ENCODE results near the gene ANKRD52.
"Not testable (repeated sequence)": the region's sequence is repeated elsewhere in the genome, so short reads cannot be mapped to it uniquely, and the experiment has no call there.

Gene ANKRD52

DNA sequence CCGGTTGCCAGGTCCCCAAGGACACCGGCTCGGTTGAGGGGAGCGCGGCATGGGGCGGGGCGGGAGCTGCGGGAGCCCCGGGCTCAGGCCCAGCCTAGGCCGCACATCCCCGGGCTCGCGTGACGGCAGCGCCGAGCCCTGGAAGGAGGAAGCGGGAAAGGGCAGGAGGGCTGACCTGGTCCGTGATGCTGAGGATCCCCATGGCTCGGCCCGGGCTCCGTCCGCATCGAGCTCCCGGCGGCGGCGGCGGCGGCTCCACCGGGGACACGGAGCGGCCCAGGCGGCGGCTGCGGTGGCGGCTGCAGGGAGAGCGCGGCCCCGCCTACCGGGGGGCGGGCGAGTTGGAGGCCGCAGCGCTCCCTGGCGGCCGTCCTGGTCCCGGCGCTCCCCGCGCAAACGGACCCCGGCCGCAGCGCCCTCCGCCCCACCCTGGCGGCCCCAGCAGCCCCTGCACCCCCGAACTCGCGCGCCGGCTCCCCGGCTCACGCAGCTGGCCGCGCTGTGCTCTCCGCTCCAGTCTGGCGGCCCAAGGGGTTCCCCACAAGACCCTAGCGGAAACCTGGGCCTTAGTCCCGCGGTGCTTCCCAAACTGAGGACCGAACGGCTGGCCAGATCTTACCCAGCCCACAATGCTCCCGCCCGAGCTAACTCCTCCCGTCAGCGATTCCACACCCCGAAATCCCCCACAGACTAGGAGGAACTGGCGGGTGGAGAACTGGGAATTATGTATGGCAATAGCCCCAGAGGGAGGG lies at the start of gene ANKRD52:
Gene ANKRD52, minus strand, starts transcription at position 317 of the 752 bp plus-strand sequence. Its CDS starts 115 bp downstream, at position 202.
- peak; percentile 93 for DNase-seq

GRCh38 chr12:56307221-56307965 lies 49.2 kb upstream of the ANKRD52 start:
- DNase-seq, result no peak

GRCh38 chr12:56304872-56305590 lies 46.8 kb upstream of the ANKRD52 start:
- no peak for DNase-seq

GRCh38 chr12:56304276-56304675 lies 46.1 kb upstream of the ANKRD52 start:
- DNase-seq, result no peak

- no peak for DNase-seq
These were observed 42.7 kb upstream of the ANKRD52 start for GRCh38 chr12:56300644-56301464.

GRCh38 chr12:56299853-56300643 lies 41.9 kb upstream of the ANKRD52 start, which contains the start of gene CS:
Gene CS (minus strand): TSS chr12:56300330. CDS start chr12:56300201, 129 bp downstream.
- DNase-seq, result peak; percentile 98

DNA sequence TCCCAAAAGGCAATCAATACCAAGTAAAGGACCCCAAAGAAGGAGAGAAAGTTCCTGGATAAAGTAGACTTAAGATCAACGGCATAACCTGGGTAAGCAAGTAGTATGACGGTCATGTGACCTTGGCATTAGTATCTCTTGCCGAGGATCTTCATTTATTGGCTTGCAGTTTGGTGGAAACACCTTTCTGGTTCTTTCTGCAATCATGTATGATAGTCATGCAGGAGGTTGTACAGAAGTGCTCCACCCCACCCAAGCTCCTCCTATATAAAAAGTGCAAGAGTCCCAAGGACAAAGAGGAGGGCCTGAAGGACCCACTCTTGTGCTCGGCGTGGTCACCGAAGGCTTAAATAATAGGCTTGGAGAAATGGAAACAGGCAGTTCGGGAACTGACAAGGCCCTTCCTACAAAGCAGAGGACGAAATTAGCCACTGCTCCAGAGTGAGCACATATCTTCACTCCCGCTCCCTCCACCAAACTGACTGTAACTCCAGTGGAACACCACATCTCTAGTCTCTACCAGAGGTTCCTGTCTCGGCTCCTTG lies 41.2 kb upstream of the ANKRD52 start:
- no peak for DNase-seq

- no peak for DNase-seq
These were observed 40.6 kb upstream of the ANKRD52 start for GRCh38 chr12:56298828-56299227.

- no peak for DNase-seq
These were observed 39.2 kb upstream of the ANKRD52 start for GRCh38 chr12:56297400-56297799.

DNA sequence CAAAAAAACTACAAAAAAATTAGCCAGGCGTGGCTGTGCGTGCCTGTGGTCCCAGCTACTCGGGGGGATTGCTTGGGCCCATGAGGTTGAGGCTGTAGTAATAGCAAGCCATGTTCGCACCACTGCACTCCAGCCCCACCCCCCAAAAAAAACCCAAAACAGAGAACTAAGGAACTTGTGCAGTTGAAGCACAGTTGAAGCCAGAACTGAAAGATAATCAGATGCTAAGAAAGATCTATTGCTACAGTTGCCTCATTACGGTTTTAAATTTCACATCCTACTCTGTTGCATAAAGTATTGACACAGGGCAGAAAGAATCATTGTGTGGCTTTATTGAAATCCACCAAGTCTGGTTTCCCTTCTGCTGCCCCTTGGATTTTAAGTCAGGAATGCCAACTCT lies 38.1 kb upstream of the ANKRD52 start:
- no peak for DNase-seq

DNA sequence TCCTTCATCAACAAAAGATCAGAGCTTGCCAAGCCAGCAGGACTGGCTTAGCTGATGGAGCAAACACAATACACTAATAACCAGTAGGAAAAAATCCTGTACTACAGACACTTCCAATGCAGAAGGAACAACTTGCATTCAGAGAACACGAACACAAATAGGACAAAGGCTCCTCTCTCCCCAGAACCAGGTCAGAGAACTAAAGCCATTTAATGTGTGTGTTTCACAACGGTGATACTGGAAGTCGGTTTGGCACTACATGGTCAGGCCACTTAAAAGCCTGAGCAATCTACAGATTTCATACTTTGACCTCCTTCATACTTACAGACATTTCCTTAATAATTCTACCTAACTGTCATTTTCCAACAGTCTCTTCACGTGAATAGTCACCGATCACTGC lies 35.6 kb upstream of the ANKRD52 start:
- no peak for DNase-seq

GRCh38 chr12:56288705-56289387 lies 30.7 kb upstream of the ANKRD52 start:
- DNase-seq, result no peak

GRCh38 chr12:56286044-56286830 lies 28.1 kb upstream of the ANKRD52 start:
- DNase-seq, result no peak

GRCh38 chr12:56284263-56284662 lies 26.1 kb upstream of the ANKRD52 start:
- not testable (repeated sequence) for DNase-seq

- no peak for DNase-seq
These were observed 24.4 kb upstream of the ANKRD52 start for GRCh38 chr12:56282579-56282978.

DNA sequence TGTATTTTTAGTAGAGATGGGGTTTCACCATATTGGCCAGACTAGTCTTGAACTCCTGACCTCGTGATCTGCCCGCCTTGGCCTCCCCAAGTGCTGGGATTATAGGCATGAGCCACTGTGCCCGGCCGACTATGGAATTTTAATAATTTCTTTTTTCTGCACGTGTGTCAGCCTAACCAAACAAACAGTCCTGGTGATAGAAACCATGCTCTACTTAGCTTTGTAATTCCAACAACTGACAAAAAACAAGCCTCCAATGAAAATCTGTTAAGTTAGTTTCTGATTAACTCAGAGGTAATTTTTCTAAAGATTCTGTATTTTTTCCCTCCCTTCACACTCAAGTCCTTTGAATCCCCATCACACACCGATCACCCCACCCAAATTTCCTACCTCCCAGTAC lies 23.8 kb upstream of the ANKRD52 start:
- no peak for DNase-seq

DNA sequence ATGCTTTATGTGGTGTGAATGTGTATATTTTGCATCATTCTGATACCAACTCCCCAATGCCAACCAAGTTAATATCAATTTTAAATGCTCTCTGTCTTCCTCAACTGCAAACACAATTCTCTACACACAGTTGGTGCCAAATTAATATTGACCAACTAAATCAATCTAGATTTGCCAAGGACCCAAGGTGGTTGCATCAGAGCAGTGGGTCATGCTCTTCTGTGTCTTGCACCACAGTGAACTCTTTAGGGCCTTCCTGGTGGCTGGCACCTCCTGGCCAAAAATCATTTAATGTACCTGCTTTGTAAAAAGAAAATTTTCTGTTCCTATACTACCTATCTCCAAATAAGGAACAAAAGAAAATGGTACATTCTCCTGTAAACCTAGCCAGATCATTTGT lies 22.7 kb upstream of the ANKRD52 start:
- DNase-seq, result no peak

DNA sequence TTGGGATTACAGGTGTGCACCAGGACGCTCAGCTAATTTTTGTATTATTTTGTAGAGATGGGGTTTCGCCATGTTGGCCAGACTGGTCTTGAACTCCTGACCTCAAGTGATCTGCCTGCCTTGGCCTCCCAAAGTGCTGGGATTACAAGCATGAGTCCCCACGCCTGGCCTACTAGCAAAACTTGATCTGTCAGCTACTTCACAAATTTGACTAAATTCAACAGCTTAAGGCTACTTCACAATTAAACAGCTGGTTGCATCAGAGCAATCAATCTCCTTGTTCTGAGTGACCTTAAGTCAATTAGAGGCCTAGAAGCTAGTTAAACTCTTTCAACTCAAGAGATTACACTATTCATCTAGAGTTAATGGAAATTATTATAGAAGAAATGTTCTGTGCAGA lies 20.7 kb upstream of the ANKRD52 start:
- no peak for DNase-seq

DNA sequence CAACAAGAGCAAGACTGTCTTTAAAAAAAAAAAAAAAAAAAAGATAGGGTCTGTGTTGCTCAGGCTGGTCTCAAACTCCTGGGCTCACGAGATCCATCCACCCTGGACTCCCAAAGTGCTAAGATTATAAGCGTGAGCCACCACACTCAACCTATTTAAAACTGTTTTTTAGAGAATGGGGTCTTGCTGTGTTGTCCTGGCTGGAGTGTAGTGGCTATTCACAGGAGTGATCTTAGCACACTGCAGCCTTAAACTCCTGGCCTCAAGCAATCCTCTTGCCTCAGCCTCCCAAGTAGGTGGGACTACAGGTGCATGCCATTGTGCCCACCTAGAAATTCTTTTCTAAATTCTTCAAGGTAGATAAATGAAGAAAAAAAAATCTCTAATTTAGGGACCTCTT lies 16.1 kb upstream of the ANKRD52 start:
- DNase-seq, result no peak

DNA sequence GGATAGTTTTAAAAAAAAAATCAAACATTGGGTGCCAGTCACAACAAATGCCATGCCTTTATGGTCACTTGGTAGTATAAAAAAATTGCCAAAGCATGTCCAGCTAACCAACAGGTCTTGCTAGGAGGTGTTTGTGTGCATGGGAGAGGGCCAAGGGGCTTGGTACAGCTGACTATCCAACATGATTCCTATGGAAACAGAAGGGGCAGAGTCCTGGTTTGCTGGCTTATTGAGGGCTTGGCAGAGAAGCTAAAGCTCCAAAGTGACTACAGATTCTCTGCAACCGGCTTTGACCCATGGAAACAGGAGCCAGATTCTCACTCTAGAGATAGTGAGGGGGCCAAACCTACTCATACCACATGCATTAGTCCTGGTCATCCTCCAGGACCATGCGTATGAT lies 14.3 kb upstream of the ANKRD52 start:
- not testable (repeated sequence) for DNase-seq
